Muscle of leg (tissue), 11 donors: Measurements from ENCODE around the gene EDA. TPM values are rescaled to one million over a fixed set of nuclear protein-coding genes. Genes with fewer than 3 reads are reported as not detected.

Experiments
- DNase-seq: peaks from one replicate; pipeline ENCODE4 v3.0.0; 2013
- H3K27ac ChIP-seq: one replicate; pipeline ENCODE4 v1.5.1; 2013; ENCODE audit warnings: mild to moderate bottlenecking, low read length, control low read depth
- H3K27me3 ChIP-seq: one replicate; pipeline ENCODE4 v1.6.1; 2013; ENCODE audit warnings: low read length; ENCODE audit not compliant: control insufficient read depth, insufficient read depth
- H3K36me3 ChIP-seq: one replicate; pipeline ENCODE4 v1.6.1; 2013; ENCODE audit warnings: low read length; ENCODE audit not compliant: control insufficient read depth, insufficient read depth
- H3K4me1 ChIP-seq: one replicate; pipeline ENCODE4 v1.6.1; 2013; ENCODE audit warnings: low read length; ENCODE audit not compliant: control insufficient read depth, insufficient read depth
- H3K4me3 ChIP-seq: one replicate; pipeline ENCODE4 v1.5.1; 2013; ENCODE audit warnings: low read length, control low read depth
- H3K9me3 ChIP-seq: replicated peaks from 2 replicates; pipeline ENCODE4 v1.6.1; 2013; ENCODE audit warnings: low read depth, low read length; ENCODE audit not compliant: control insufficient read depth
- WGBS: methylation state at CpG from one replicate; pipeline ENCODE4 v1.1.5; 2013; ENCODE audit warnings: missing lambda C conversion rate; ENCODE audit not compliant: insufficient coverage; 5-methylcytosine and 5-hydroxymethylcytosine counted together
- polyA plus RNA-seq, 8 donors: library from polyadenylated mRNA; unstranded; fragments of 120-200 nt; gene quantifications; one replicate each; pipeline versions ENCODE4 v1.2.1 to v1.2.3, GENCODE V29; 2013; ENCODE audit warnings: inconsistent platforms in 1 of 8, low replicate concordance in 1 of 8; ENCODE audit not compliant: insufficient read length in 8 of 8, insufficient read depth in 1 of 8
- total RNA-seq: library from RNA; stranded (reverse); fragments of 120-200 nt; gene quantifications from one replicate; pipeline ENCODE4 v1.2.4, GENCODE V29; 2013

The EDA gene
- total and polyA plus RNA-seq, 9 donors, result 12.3 to 29.5 (median 23.8) TPM

DNA sequence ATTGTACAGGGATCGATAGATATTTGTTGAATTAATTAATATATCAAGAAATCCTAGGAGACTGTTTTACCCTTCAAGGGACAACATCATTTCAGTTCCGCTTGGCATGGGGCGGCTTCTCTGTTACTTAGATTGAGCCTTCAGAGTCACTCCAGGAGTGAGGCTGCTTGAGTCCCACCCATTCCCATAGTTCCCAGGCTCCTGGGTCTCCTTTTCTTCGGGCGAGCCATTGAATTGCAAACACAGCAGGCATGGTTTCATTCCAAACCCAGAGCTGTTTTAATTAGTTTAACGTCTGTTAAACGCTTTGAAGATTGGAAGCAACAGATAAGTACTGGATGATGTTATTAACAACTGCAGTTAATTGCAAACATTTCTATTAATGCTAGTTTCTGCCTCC, 571 bp upstream of the EDA start:
- WGBS, result 31% methylated on average over 2 of the region's 7 CpGs
- no peaks in the 10 kb centered on the region for H3K9me3 ChIP-seq
- peak; percentile 69 for DNase-seq
- H3K27ac ChIP-seq, result peak overlapping the region; percentile 74
- peaks cover 10% of the 10 kb centered on the region for H3K4me1 ChIP-seq
- H3K27me3 ChIP-seq, result peaks cover 11% of the 10 kb centered on the region
- H3K4me3 ChIP-seq, result peak overlapping the region; percentile 26
- no peaks in the 10 kb centered on the region for H3K36me3 ChIP-seq

GRCh38 chrX:69616457-69617203, 717 bp downstream of the EDA start:
- Histone ChIP-seq H3K4me3 (peak overlapping the region; percentile 71), H3K27me3 (peaks cover 11% of the 10 kb centered on the region), H3K36me3 (no peaks in the 10 kb centered on the region), H3K9me3 (no peaks in the 10 kb centered on the region), H3K4me1 (peaks cover 10% of the 10 kb centered on the region), H3K27ac (peak overlapping the region; percentile 77)
- peak; percentile 43 for DNase-seq
- WGBS, result 34% methylated on average over 53 of the region's 53 CpGs

- no peaks in the 10 kb centered on the region for H3K36me3 ChIP-seq
- no peak overlapping the region for H3K4me3 ChIP-seq
- peaks cover 11% of the 10 kb centered on the region for H3K27me3 ChIP-seq
- no CpG with 5 or more reads among the region's 1 CpG for WGBS
- peak; percentile 56 for DNase-seq
- H3K4me1 ChIP-seq, result peaks cover 10% of the 10 kb centered on the region
- H3K27ac ChIP-seq, result no peak overlapping the region
- peaks cover 3% of the 10 kb centered on the region for H3K9me3 ChIP-seq
Measured at GRCh38 chrX:69618803-69619202, 2.9 kb downstream of the EDA start.

DNA sequence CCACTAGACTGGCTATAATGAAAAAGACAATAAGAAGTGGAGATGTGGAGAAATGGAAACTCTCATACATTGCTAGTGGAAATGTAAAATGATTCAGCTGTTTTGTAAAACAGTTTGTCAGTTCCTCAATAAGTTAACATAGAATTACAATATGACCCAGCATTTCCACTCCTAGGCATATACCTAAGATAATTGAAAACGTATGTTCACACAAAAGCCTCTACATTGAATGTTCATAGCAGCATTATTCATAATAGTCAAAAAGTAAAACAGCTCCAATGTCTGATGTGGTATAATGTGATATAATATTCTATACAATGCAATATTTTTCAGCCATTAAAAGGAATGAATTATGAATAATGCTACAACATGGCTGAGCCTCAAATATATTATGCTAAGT, 10.2 kb downstream of the EDA start:
- Histone ChIP-seq H3K27ac (no peak overlapping the region), H3K4me1 (no peaks in the 10 kb centered on the region), H3K36me3 (no peaks in the 10 kb centered on the region), H3K27me3 (no peaks in the 10 kb centered on the region), H3K4me3 (no peak overlapping the region), H3K9me3 (peaks cover 6% of the 10 kb centered on the region)
- no peak for DNase-seq
- no CpG with 5 or more reads among the region's 1 CpG for WGBS

- DNase-seq, result no peak
- no peak overlapping the region for H3K27ac ChIP-seq
- H3K27me3 ChIP-seq, result no peaks in the 10 kb centered on the region
- H3K36me3 ChIP-seq, result no peaks in the 10 kb centered on the region
- H3K9me3 ChIP-seq, result peaks cover 6% of the 10 kb centered on the region
- WGBS, result no CpG with 5 or more reads among the region's 2 CpGs
- H3K4me1 ChIP-seq, result no peaks in the 10 kb centered on the region
- no peak overlapping the region for H3K4me3 ChIP-seq
Measured at GRCh38 chrX:69627744-69628143, 11.8 kb downstream of the EDA start.

DNA sequence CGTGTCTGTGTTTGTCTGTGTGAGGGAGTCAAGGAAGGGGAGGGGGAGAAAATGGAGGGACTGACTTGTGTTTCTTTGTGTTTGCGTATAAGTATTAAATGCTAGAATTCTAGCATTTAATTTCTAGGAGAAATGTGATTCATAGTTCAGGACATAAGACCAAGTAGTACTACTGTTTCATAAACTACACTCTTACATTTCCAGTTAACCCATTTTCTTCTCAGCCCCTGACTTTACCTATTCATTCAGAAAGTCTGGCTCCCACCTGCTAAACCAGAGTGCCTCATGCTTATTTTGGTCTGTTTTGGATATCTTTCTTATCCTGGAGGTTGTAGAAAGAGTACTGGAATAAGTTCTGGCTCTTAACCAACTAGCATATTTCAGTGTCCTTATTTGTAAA, 14.2 kb downstream of the EDA start:
- Histone ChIP-seq H3K27me3 (no peaks in the 10 kb centered on the region), H3K27ac (no peak overlapping the region), H3K4me3 (no peak overlapping the region), H3K36me3 (no peaks in the 10 kb centered on the region), H3K9me3 (peaks cover 2% of the 10 kb centered on the region), H3K4me1 (no peaks in the 10 kb centered on the region)
- WGBS, result 86% methylated on average over 1 of the region's 2 CpGs
- no peak for DNase-seq

- no peaks in the 10 kb centered on the region for H3K36me3 ChIP-seq
- H3K27me3 ChIP-seq, result no peaks in the 10 kb centered on the region
- no peak for DNase-seq
- WGBS, result no CpG with 5 or more reads among the region's 1 CpG
- no peak overlapping the region for H3K4me3 ChIP-seq
- no peak overlapping the region for H3K27ac ChIP-seq
- H3K9me3 ChIP-seq, result peaks cover 11% of the 10 kb centered on the region
- H3K4me1 ChIP-seq, result no peaks in the 10 kb centered on the region
Measured at GRCh38 chrX:69664693-69665092, 48.8 kb downstream of the EDA start.

- Histone ChIP-seq H3K9me3 (peaks cover 23% of the 10 kb centered on the region), H3K27ac (no peak overlapping the region), H3K4me1 (no peaks in the 10 kb centered on the region), H3K27me3 (no peaks in the 10 kb centered on the region), H3K4me3 (no peak overlapping the region), H3K36me3 (no peaks in the 10 kb centered on the region)
- no peak for DNase-seq
- no CpG with 5 or more reads among the region's 2 CpGs for WGBS
Measured at GRCh38 chrX:69670001-69670555, 54.2 kb downstream of the EDA start.

GRCh38 chrX:69674891-69675290, 59.0 kb downstream of the EDA start:
- Histone ChIP-seq H3K4me3 (no peak overlapping the region), H3K9me3 (peaks cover 18% of the 10 kb centered on the region), H3K27ac (no peak overlapping the region), H3K36me3 (no peaks in the 10 kb centered on the region), H3K4me1 (no peaks in the 10 kb centered on the region), H3K27me3 (no peaks in the 10 kb centered on the region)
- no peak for DNase-seq

DNA sequence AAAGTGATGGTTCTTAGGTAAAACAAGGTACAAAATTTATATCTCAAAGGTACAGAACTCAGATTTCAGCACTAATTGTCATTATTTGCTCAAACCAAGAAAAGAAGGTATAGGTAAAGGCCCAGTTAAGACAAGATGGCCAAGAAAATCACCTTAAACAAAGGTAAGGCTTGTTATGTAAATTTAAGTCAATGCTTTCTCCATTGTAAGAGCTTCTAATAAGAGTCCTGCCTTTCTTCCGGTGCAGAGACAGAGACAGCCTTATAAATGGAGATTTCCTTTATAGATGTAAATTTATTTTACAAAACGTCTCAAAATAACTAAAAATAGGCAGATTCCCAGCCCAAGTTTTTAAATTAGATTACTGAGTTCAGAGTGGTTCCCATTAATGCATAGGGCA, 89.9 kb downstream of the EDA start:
- H3K27ac ChIP-seq, result no peak overlapping the region
- no peaks in the 10 kb centered on the region for H3K36me3 ChIP-seq
- no peak for DNase-seq
- H3K9me3 ChIP-seq, result peaks cover 7% of the 10 kb centered on the region
- no peak overlapping the region for H3K4me3 ChIP-seq
- no CpG with 5 or more reads among the region's 2 CpGs for WGBS
- H3K27me3 ChIP-seq, result no peaks in the 10 kb centered on the region
- no peaks in the 10 kb centered on the region for H3K4me1 ChIP-seq
